Measurements from ENCODE around the gene KCNK1. TPM values are rescaled to one million over a fixed set of nuclear protein-coding genes. Genes with fewer than 3 reads are reported as not detected.
A peak's percentile ranks its signal among the peaks of the same experiment; 100 is the strongest.

Gene KCNK1
- polyA plus RNA-seq, 1 of the 3 experiments (the other 2 are of a cell fraction): 10.6 TPM

GRCh38 chr1:233614173-233614742, 352 bp downstream of the KCNK1 start:
- 0% methylated on average over 10 of the region's 43 CpGs for WGBS (ENCODE audit: low lambda C conversion rate)
- ChIA-PET POLR2A (no interaction called here), CTCF (interaction anchor here (1.1 to 1.6 kb wide), 3 partner anchors 17 to 497 kb away, joined by 3 to 5 read pairs (median 3); no protein-coding TSS in a partner anchor)
- Histone ChIP-seq H3F3A (replicated peaks; ENCODE audit: insufficient read depth) (no peaks in the 10 kb centered on the region), H3K9me2 (no peaks in the 10 kb centered on the region), H3K9ac (peak overlapping the region; percentile 53), H3K4me3 (ENCODE audit: low read depth in 2 of 2, low read length in 1 of 2) (peak overlapping the region; percentile 71 to 82), H3K4me1 (ENCODE audit: control insufficient read depth in 1 of 2, insufficient read depth in 2 of 2, low read depth in 1 of 2, low read length in 1 of 2) (peaks cover 0 to 15% of the 10 kb centered on the region in 2 experiments; a peak in 2 of 4 replicates), H3K4me2 (peak overlapping the region; percentile 87), H3K79me2 (ENCODE audit: insufficient read depth) (peaks cover 3% of the 10 kb centered on the region; the same call in 1 of the 2 replicates), H3K27ac (ENCODE audit: low read depth in 2 of 2, low read length in 1 of 2) (peak overlapping the region; percentile 32 to 72; a peak in 3 of 4 replicates), H4K20me1 (ENCODE audit: insufficient read depth) (no peaks in the 10 kb centered on the region), H2AFZ (ENCODE audit: low read depth) (peak overlapping the region; percentile 84; the same call in 1 of the 2 replicates), H3K27me3 (ENCODE audit: insufficient read depth) (no peaks in the 10 kb centered on the region), H3K9me3 (no peaks in the 10 kb centered on the region), H3K36me3 (replicated peaks in 1 of 2; ENCODE audit: control insufficient read depth in 1 of 2, insufficient read depth in 2 of 2, low read length in 1 of 2) (no peaks in the 10 kb centered on the region)
- TF ChIP-seq NRF1 (IDR thresholded peaks at IDR 0.05; ENCODE audit: low read depth, low read length) (peak; percentile 50), EZH2phosphoT487 (IDR thresholded peaks at IDR 0.05; ENCODE audit: borderline replicate concordance, low read depth) (no peak), ELF1 (IDR thresholded peaks at IDR 0.05) (no peak)
- DNase-seq: no peak

GRCh38 chr1:233614743-233615521, 1.0 kb downstream of the KCNK1 start:
- Histone ChIP-seq H3K27me3 (ENCODE audit: insufficient read depth) (no peaks in the 10 kb centered on the region), H3K4me2 (peak overlapping the region; percentile 87), H3K9me2 (no peaks in the 10 kb centered on the region), H3K4me1 (ENCODE audit: control insufficient read depth in 1 of 2, insufficient read depth in 2 of 2, low read depth in 1 of 2, low read length in 1 of 2) (peaks cover 0 to 15% of the 10 kb centered on the region in 2 experiments; a peak in 2 of 4 replicates), H3K9me3 (no peaks in the 10 kb centered on the region), H2AFZ (ENCODE audit: low read depth) (no peak overlapping the region), H3K4me3 (ENCODE audit: low read depth in 2 of 2, low read length in 1 of 2) (peak overlapping the region; percentile 71 to 82), H4K20me1 (ENCODE audit: insufficient read depth) (no peaks in the 10 kb centered on the region), H3K79me2 (ENCODE audit: insufficient read depth) (peaks cover 3% of the 10 kb centered on the region; the same call in 1 of the 2 replicates), H3F3A (replicated peaks; ENCODE audit: insufficient read depth) (no peaks in the 10 kb centered on the region), H3K27ac (ENCODE audit: low read depth in 2 of 2, low read length in 1 of 2) (no peak overlapping the region; a peak in 1 of 4 replicates), H3K9ac (no peak overlapping the region; the same call in 1 of the 2 replicates), H3K36me3 (replicated peaks in 1 of 2; ENCODE audit: control insufficient read depth in 1 of 2, insufficient read depth in 2 of 2, low read length in 1 of 2) (no peaks in the 10 kb centered on the region)
- POLR2A ChIA-PET: no interaction called here
- TF ChIP-seq RXRA (IDR thresholded peaks at IDR 0.05; ENCODE audit: borderline replicate concordance, low read depth): no peak
- no peak for TF ChIP-seq POLR2AphosphoS5 (IDR thresholded peaks at IDR 0.05; ENCODE audit: low read depth, low read length)
- no peak for TF ChIP-seq FOXJ3 (CRISPR knock-in tag; IDR thresholded peaks at IDR 0.05)
- TF ChIP-seq RFX5 (IDR thresholded peaks at IDR 0.05; ENCODE audit: low read length): no peak
- TF ChIP-seq FOXM1 (IDR thresholded peaks at IDR 0.05; ENCODE audit: low read depth): no peak
- no peak for TF ChIP-seq GABPA (IDR thresholded peaks at IDR 0.05; ENCODE audit: low read depth)
- no peak for TF ChIP-seq ELF1 (IDR thresholded peaks at IDR 0.05)
- TF ChIP-seq MXI1 (IDR thresholded peaks at IDR 0.05; ENCODE audit: low read depth, low read length): no peak
- TF ChIP-seq PBX3 (IDR thresholded peaks at IDR 0.05): no peak
- no peak for TF ChIP-seq EP300 (IDR thresholded peaks at IDR 0.05; ENCODE audit: borderline replicate concordance in 1 of 2, low read depth in 1 of 2, low read length in 1 of 2)
- 60% methylated on average over 30 of the region's 36 CpGs for WGBS (ENCODE audit: low lambda C conversion rate)
- CTCF ChIA-PET: interaction anchor here (1.4 to 1.6 kb wide), 2 partner anchors 176 to 497 kb away, joined by 3 to 5 read pairs; no protein-coding TSS in a partner anchor
- peak; percentile 26 for DNase-seq
